Measurements from ENCODE around the gene STX18.
"Not testable (repeated sequence)": the region's sequence is repeated elsewhere in the genome, so short reads cannot be mapped to it uniquely, and the experiment has no call there.

Gene STX18

DNA sequence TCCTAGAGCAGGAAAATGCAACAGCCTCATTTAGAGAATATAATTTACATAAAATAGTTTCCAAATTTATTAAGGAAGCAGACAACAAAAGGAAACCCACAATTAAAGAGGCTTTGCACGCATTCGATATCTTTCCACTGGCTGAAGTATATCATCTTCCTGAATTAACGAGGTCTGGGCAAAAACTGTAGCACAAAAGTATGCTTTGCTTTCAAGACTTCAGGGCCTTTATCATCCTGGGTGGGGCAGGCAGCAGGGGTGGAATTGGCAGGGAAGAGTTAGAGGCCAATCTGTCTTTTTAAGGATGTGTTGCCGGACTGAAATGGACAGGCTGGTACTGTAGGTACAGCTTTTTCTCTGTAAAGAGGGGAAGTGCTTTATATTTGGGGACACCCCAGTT, 17.0 kb upstream of the STX18 start:
- Histone ChIP-seq H3K9me3 (ENCODE audit: control extremely low read depth in 1 of 5, control insufficient read depth in 4 of 5, insufficient read depth in 2 of 5, low read depth in 1 of 5, low read length in 4 of 5) (no peaks in the 10 kb centered on the region), H3K36me3 (ENCODE audit: control insufficient read depth in 4 of 4, insufficient read depth in 4 of 4, low read length in 3 of 4) (no peaks in the 10 kb centered on the region), H3K4me1 (ENCODE audit: control extremely low read depth in 1 of 4, control insufficient read depth in 4 of 4, insufficient read depth in 4 of 4, low read length in 3 of 4) (no peaks in the 10 kb centered on the region), H3K4me3 (ENCODE audit: control insufficient read depth in 1 of 7, extremely low read depth in 1 of 7, insufficient read depth in 4 of 7, low read depth in 2 of 7, low read length in 6 of 7) (no peak overlapping the region), H3K27ac (ENCODE audit: insufficient read depth in 1 of 2, low read depth in 1 of 2, low read length in 2 of 2, poor library complexity in 1 of 2, severe bottlenecking in 2 of 2) (no peak overlapping the region), H3K27me3 (replicated peaks in 2 of 5; ENCODE audit: control insufficient read depth in 4 of 5, insufficient read depth in 5 of 5, low read length in 4 of 5) (no peaks in the 10 kb centered on the region)
- WGBS (ENCODE audit: insufficient coverage) = 67% methylated on average over 4 of the region's 4 CpGs
- DNase-seq = no peak
- ChIA-PET POLR2A (no interaction called here), CTCF (interaction anchor here (1.1 kb wide), 1 partner anchor 77 kb away, joined by 3 read pairs; no protein-coding TSS in a partner anchor)

DNA sequence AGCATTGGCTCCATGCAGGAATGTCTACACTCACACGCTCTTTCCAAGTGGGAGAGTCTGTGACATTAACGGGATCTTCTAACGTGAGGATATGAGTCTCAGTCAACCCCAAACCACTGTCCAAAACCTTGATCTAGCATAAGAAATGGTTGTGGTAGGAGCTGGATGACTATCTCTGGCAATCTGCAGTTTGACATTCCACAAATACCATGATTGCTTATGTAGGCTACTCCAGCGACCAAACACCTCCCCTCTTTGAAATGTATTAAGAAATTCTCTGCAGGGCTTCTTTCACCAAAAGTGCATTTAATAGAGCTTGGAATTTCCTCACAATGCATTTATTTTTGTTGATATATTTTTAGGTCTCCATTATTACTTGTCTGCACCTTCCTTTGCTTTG, 14.1 kb upstream of the STX18 start:
- H3K4me3 ChIP-seq (ENCODE audit: control insufficient read depth in 1 of 7, extremely low read depth in 1 of 7, insufficient read depth in 4 of 7, low read depth in 2 of 7, low read length in 6 of 7) = no peak overlapping the region
- no peaks in the 10 kb centered on the region for H3K4me1 ChIP-seq (ENCODE audit: control extremely low read depth in 1 of 4, control insufficient read depth in 4 of 4, insufficient read depth in 4 of 4, low read length in 3 of 4)
- ChIA-PET CTCF (interaction anchor here (1.0 to 1.7 kb wide), 2 partner anchors 9 to 16 kb away, joined by 3 to 4 read pairs; no protein-coding TSS in a partner anchor), POLR2A (interaction anchor here (0.6 kb wide), 1 partner anchor 638 kb away, joined by 3 read pairs; no protein-coding TSS in a partner anchor)
- H3K27me3 ChIP-seq (replicated peaks in 2 of 5; ENCODE audit: control insufficient read depth in 4 of 5, insufficient read depth in 5 of 5, low read length in 4 of 5) = no peaks in the 10 kb centered on the region
- 80% methylated on average over 1 of the region's 4 CpGs for WGBS (ENCODE audit: insufficient coverage)
- no peak overlapping the region for H3K27ac ChIP-seq (ENCODE audit: insufficient read depth in 1 of 2, low read depth in 1 of 2, low read length in 2 of 2, poor library complexity in 1 of 2, severe bottlenecking in 2 of 2)
- no peak for DNase-seq
- peaks cover 2 to 10% (median 3%) of the 10 kb centered on the region in 4 experiments for H3K36me3 ChIP-seq (ENCODE audit: control insufficient read depth in 4 of 4, insufficient read depth in 4 of 4, low read length in 3 of 4)
- no peaks in the 10 kb centered on the region for H3K9me3 ChIP-seq (ENCODE audit: control extremely low read depth in 1 of 5, control insufficient read depth in 4 of 5, insufficient read depth in 2 of 5, low read depth in 1 of 5, low read length in 4 of 5)

DNA sequence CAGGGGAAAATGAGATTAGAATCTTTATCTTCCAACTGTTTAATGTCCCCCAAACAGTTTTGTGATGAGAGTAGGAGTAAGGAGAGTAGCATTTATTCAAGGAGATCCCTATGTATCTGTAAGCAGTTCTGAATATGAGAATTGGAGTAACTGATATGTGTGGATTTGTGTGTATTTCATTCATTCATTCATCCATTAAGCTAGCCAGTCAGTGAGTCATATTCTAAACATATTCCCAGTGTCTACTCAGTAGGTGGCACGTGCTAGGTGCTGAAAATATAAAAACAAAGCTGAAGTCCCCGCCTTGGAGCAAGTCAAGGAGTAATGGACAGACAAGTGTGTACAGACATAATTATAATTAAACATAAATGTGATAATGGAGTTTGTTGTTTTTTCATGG, 12.4 kb upstream of the STX18 start:
- Histone ChIP-seq H3K9me3 (ENCODE audit: control extremely low read depth in 1 of 5, control insufficient read depth in 4 of 5, insufficient read depth in 2 of 5, low read depth in 1 of 5, low read length in 4 of 5) (no peaks in the 10 kb centered on the region), H3K36me3 (ENCODE audit: control insufficient read depth in 4 of 4, insufficient read depth in 4 of 4, low read length in 3 of 4) (peaks cover 4 to 15% (median 8%) of the 10 kb centered on the region in 4 experiments), H3K4me3 (ENCODE audit: control insufficient read depth in 1 of 7, extremely low read depth in 1 of 7, insufficient read depth in 4 of 7, low read depth in 2 of 7, low read length in 6 of 7) (no peak overlapping the region), H3K27me3 (replicated peaks in 2 of 5; ENCODE audit: control insufficient read depth in 4 of 5, insufficient read depth in 5 of 5, low read length in 4 of 5) (no peaks in the 10 kb centered on the region), H3K4me1 (ENCODE audit: control extremely low read depth in 1 of 4, control insufficient read depth in 4 of 4, insufficient read depth in 4 of 4, low read length in 3 of 4) (no peaks in the 10 kb centered on the region), H3K27ac (ENCODE audit: insufficient read depth in 1 of 2, low read depth in 1 of 2, low read length in 2 of 2, poor library complexity in 1 of 2, severe bottlenecking in 2 of 2) (no peak overlapping the region)
- WGBS (ENCODE audit: insufficient coverage) = no CpG with 5 or more reads among the region's 2 CpGs
- CTCF ChIA-PET = interaction anchor here (1.7 kb wide), 1 partner anchor 10 kb away, joined by 4 read pairs; no protein-coding TSS in a partner anchor
- DNase-seq = no peak
- POLR2A ChIA-PET = no interaction called here

DNA sequence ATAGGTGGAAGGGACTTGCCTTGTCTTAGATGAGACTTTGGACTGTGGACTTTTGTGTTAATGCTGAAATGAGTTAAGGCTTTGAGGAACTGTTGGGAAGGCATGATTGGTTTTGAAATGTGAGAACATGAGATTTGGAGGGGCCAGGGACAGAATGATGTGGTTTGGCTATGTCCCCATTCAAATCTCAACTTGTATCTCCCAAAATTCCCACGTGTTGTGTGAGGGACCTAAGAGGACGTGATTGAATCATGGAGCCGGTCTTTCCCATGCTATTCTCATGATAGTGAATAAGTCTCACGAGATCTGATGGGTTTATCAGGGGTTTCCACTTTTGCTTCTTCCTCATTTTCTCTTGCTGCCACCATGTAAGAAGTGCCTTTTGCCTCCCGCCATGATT, 10.2 kb upstream of the STX18 start:
- H3K4me1 ChIP-seq (ENCODE audit: control extremely low read depth in 1 of 4, control insufficient read depth in 4 of 4, insufficient read depth in 4 of 4, low read length in 3 of 4); H3K4me3 ChIP-seq (ENCODE audit: control insufficient read depth in 1 of 7, extremely low read depth in 1 of 7, insufficient read depth in 4 of 7, low read depth in 2 of 7, low read length in 6 of 7); H3K9me3 ChIP-seq (ENCODE audit: control extremely low read depth in 1 of 5, control insufficient read depth in 4 of 5, insufficient read depth in 2 of 5, low read depth in 1 of 5, low read length in 4 of 5); H3K27ac ChIP-seq (ENCODE audit: insufficient read depth in 1 of 2, low read depth in 1 of 2, low read length in 2 of 2, poor library complexity in 1 of 2, severe bottlenecking in 2 of 2); DNase-seq; H3K27me3 ChIP-seq (replicated peaks in 2 of 5; ENCODE audit: control insufficient read depth in 4 of 5, insufficient read depth in 5 of 5, low read length in 4 of 5); POLR2A ChIA-PET: not testable (repeated sequence)
- peaks cover 5 to 24% (median 16%) of the 10 kb centered on the region in 4 experiments for H3K36me3 ChIP-seq (ENCODE audit: control insufficient read depth in 4 of 4, insufficient read depth in 4 of 4, low read length in 3 of 4)
- CTCF ChIA-PET = interaction anchor here (0.5 to 1.2 kb wide), 3 partner anchors 24 to 957 kb away, joined by 3 read pairs; no protein-coding TSS in a partner anchor
- WGBS (ENCODE audit: insufficient coverage) = 100% methylated on average over 1 of the region's 5 CpGs

DNA sequence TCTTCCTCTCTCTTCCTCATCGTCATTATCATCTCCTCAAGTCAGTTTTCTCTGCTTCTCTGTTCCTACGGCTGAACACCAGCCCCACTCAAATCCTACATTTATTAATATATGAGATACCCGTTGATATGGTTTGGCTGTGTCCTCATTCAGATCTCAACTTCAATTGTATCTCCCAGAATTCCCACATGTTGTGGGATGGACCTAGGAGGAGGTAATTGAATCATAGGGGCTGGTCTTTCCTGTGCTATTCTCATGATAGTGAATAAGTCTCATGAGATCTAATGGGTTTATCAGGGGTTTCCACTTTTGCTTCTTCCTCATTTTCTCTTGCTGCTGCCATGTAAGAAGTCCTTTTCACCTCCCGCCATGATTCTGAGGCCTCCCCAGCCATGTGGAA, 8.3 kb upstream of the STX18 start:
- POLR2A ChIA-PET; H3K4me3 ChIP-seq (ENCODE audit: control insufficient read depth in 1 of 7, extremely low read depth in 1 of 7, insufficient read depth in 4 of 7, low read depth in 2 of 7, low read length in 6 of 7); H3K4me1 ChIP-seq (ENCODE audit: control extremely low read depth in 1 of 4, control insufficient read depth in 4 of 4, insufficient read depth in 4 of 4, low read length in 3 of 4); H3K27ac ChIP-seq (ENCODE audit: insufficient read depth in 1 of 2, low read depth in 1 of 2, low read length in 2 of 2, poor library complexity in 1 of 2, severe bottlenecking in 2 of 2); H3K27me3 ChIP-seq (replicated peaks in 2 of 5; ENCODE audit: control insufficient read depth in 4 of 5, insufficient read depth in 5 of 5, low read length in 4 of 5); CTCF ChIA-PET; DNase-seq; H3K9me3 ChIP-seq (ENCODE audit: control extremely low read depth in 1 of 5, control insufficient read depth in 4 of 5, insufficient read depth in 2 of 5, low read depth in 1 of 5, low read length in 4 of 5): not testable (repeated sequence)
- no CpG with 5 or more reads among the region's 4 CpGs for WGBS (ENCODE audit: insufficient coverage)
- H3K36me3 ChIP-seq (ENCODE audit: control insufficient read depth in 4 of 4, insufficient read depth in 4 of 4, low read length in 3 of 4) = peaks cover 5 to 24% (median 19%) of the 10 kb centered on the region in 4 experiments

DNA sequence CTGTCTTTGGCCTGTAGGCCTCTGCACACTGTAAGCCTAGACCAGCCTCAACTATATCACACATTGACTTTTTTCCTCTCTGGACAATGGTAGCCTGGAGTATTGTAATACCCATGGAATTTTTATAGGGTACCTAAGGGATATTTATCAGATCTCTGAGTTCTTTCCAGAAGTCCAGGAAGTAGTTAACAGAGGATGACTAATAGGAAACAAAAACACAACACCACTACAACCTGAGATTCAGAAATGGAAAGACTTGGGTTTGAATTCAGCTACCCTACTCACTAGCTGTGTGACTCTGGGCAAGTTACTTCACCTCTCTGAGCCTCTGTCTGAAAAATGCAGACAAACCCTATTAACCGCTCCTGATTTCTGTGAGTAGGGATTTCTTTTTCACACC, 7.7 kb upstream of the STX18 start:
- peaks cover 5 to 24% (median 19%) of the 10 kb centered on the region in 4 experiments for H3K36me3 ChIP-seq (ENCODE audit: control insufficient read depth in 4 of 4, insufficient read depth in 4 of 4, low read length in 3 of 4)
- WGBS (ENCODE audit: insufficient coverage) = 100% methylated on average over 1 of the region's 1 CpG
- no peaks in the 10 kb centered on the region for H3K4me1 ChIP-seq (ENCODE audit: control extremely low read depth in 1 of 4, control insufficient read depth in 4 of 4, insufficient read depth in 4 of 4, low read length in 3 of 4)
- DNase-seq = no peak
- no peaks in the 10 kb centered on the region for H3K27me3 ChIP-seq (replicated peaks in 2 of 5; ENCODE audit: control insufficient read depth in 4 of 5, insufficient read depth in 5 of 5, low read length in 4 of 5)
- H3K9me3 ChIP-seq (ENCODE audit: control extremely low read depth in 1 of 5, control insufficient read depth in 4 of 5, insufficient read depth in 2 of 5, low read depth in 1 of 5, low read length in 4 of 5) = no peaks in the 10 kb centered on the region
- ChIA-PET CTCF (no interaction called here), POLR2A (no interaction called here)
- H3K27ac ChIP-seq (ENCODE audit: insufficient read depth in 1 of 2, low read depth in 1 of 2, low read length in 2 of 2, poor library complexity in 1 of 2, severe bottlenecking in 2 of 2) = no peak overlapping the region
- no peak overlapping the region for H3K4me3 ChIP-seq (ENCODE audit: control insufficient read depth in 1 of 7, extremely low read depth in 1 of 7, insufficient read depth in 4 of 7, low read depth in 2 of 7, low read length in 6 of 7)

DNA sequence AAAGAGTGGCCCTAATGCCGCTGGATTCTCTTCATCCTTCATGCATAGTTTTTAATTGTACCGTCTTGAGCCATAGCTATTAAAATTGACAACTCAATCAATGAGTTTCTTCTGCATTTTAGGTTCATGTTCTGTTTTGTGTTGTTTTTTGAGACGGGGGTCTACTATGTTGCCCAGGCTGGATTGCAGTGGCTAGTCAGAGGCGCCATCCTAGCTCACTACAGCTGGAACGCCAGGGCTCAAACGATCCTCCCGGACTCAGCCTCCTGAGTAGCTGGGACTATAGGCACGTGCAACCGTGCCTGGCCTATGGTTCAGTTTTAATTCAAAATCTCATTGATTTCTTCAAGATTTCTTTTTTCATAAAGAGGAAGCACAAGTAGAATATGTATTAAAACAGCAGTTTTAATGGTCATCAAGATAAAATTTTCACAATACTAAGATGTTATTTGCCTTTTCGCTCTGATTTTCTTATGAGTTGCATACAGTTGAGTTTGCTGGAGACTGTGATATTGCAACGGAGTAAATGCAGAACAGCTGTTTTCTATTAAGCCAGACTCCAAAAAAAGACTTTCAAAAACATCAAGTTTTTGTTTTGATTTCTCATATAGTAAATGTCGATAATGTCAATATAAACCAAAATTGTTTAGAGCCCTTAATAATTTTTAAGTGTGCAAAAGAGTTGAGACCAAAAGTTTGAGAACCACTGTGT, 1.1 kb upstream of the STX18 start:
- DNase-seq = peak in 1 of 3 donors; percentile 0
- POLR2A ChIA-PET = no interaction called here
- CTCF ChIA-PET = interaction anchor here (1.1 to 2.0 kb wide), 4 partner anchors 10 to 128 kb away, joined by 3 to 7 read pairs (median 4); no protein-coding TSS in a partner anchor
- H3K4me1 ChIP-seq (ENCODE audit: control extremely low read depth in 1 of 4, control insufficient read depth in 4 of 4, insufficient read depth in 4 of 4, low read length in 3 of 4) = peaks cover 8 to 30% (median 19%) of the 10 kb centered on the region in 4 experiments
- H3K9me3 ChIP-seq (ENCODE audit: control extremely low read depth in 1 of 5, control insufficient read depth in 4 of 5, insufficient read depth in 2 of 5, low read depth in 1 of 5, low read length in 4 of 5) = no peaks in the 10 kb centered on the region
- no peaks in the 10 kb centered on the region for H3K27me3 ChIP-seq (replicated peaks in 2 of 5; ENCODE audit: control insufficient read depth in 4 of 5, insufficient read depth in 5 of 5, low read length in 4 of 5)
- peaks cover 0 to 9% (median 6%) of the 10 kb centered on the region in 4 experiments for H3K36me3 ChIP-seq (ENCODE audit: control insufficient read depth in 4 of 4, insufficient read depth in 4 of 4, low read length in 3 of 4)
- H3K4me3 ChIP-seq (ENCODE audit: control insufficient read depth in 1 of 7, extremely low read depth in 1 of 7, insufficient read depth in 4 of 7, low read depth in 2 of 7, low read length in 6 of 7) = peak overlapping the region in 6 of 7 experiments; percentile 82 to 95 (median 90)
- WGBS (ENCODE audit: insufficient coverage) = 21% methylated on average over 7 of the region's 12 CpGs
- no peak overlapping the region for H3K27ac ChIP-seq (ENCODE audit: insufficient read depth in 1 of 2, low read depth in 1 of 2, low read length in 2 of 2, poor library complexity in 1 of 2, severe bottlenecking in 2 of 2)
